Kidney epithelial cell (primary cell): Measurements from ENCODE around the gene IL34. TPM values are rescaled to one million over a fixed set of nuclear protein-coding genes. Genes with fewer than 3 reads are reported as not detected.
"Not testable (repeated sequence)": the region's sequence is repeated elsewhere in the genome, so short reads cannot be mapped to it uniquely, and the experiment has no call there.

ENCODE experiments used
- DNase-seq: peaks from one replicate; pipeline ENCODE4 v3.0.0-alpha.2; 2010; ENCODE audit warnings: low read depth
- H3K27me3 ChIP-seq: 2 replicates; pipeline ENCODE4 v1.6.0; 2011; ENCODE audit warnings: low read length; ENCODE audit not compliant: control insufficient read depth, insufficient read depth
- H3K36me3 ChIP-seq: 2 replicates; pipeline ENCODE4 v1.5.1; 2011; ENCODE audit warnings: low read length; ENCODE audit not compliant: control insufficient read depth, insufficient read depth
- H3K4me3 ChIP-seq: 2 replicates; pipeline ENCODE4 v1.5.1; 2011; ENCODE audit warnings: low read depth, mild to moderate bottlenecking, control low read depth, low read length
- total RNA-seq: library from RNA; depleted of rRNA; stranded (reverse); fragments of >200 nt; gene quantifications from 2 replicates; pipeline ENCODE4 v1.2.3, GENCODE V29; 2015
- TF ChIP-seq, protein P1 (sequence below): IDR thresholded peaks from 2 replicates; pipeline ENCODE4 v1.5.1; 2011; ENCODE audit warnings: mild to moderate bottlenecking, moderate library complexity, low read length, control low read depth, inconsistent platforms; ENCODE audit not compliant: insufficient read depth, poor library complexity, severe bottlenecking

The IL34 gene
- total RNA-seq, 1 donor from 2014 or later = 0.25 TPM

DNA sequence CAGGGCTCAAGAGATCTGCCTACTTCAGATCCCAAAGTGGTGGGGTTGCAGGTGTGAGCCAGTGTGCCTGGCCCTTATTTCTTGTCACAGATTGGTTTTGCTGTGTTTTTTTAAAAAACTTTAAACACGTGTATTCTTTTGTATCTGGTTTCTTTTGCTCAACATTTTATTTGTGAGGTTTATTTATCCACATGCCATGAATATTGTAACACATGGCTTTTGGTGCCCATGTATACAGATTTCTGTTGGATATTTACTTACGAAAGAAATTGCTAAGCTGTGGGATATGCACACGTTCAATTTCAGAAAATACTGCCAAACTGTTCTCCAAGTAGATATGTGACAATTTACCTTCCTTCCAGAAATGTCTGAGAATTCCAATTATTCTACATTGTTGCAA lies 18.7 kb upstream of the IL34 start:
- no peaks in the 10 kb centered on the region for H3K36me3 ChIP-seq
- no peak overlapping the region for H3K4me3 ChIP-seq
- no peaks in the 10 kb centered on the region for H3K27me3 ChIP-seq
- TF ChIP-seq, protein P1, sequence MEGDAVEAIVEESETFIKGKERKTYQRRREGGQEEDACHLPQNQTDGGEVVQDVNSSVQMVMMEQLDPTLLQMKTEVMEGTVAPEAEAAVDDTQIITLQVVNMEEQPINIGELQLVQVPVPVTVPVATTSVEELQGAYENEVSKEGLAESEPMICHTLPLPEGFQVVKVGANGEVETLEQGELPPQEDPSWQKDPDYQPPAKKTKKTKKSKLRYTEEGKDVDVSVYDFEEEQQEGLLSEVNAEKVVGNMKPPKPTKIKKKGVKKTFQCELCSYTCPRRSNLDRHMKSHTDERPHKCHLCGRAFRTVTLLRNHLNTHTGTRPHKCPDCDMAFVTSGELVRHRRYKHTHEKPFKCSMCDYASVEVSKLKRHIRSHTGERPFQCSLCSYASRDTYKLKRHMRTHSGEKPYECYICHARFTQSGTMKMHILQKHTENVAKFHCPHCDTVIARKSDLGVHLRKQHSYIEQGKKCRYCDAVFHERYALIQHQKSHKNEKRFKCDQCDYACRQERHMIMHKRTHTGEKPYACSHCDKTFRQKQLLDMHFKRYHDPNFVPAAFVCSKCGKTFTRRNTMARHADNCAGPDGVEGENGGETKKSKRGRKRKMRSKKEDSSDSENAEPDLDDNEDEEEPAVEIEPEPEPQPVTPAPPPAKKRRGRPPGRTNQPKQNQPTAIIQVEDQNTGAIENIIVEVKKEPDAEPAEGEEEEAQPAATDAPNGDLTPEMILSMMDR = no peak
- no peak for DNase-seq

DNA sequence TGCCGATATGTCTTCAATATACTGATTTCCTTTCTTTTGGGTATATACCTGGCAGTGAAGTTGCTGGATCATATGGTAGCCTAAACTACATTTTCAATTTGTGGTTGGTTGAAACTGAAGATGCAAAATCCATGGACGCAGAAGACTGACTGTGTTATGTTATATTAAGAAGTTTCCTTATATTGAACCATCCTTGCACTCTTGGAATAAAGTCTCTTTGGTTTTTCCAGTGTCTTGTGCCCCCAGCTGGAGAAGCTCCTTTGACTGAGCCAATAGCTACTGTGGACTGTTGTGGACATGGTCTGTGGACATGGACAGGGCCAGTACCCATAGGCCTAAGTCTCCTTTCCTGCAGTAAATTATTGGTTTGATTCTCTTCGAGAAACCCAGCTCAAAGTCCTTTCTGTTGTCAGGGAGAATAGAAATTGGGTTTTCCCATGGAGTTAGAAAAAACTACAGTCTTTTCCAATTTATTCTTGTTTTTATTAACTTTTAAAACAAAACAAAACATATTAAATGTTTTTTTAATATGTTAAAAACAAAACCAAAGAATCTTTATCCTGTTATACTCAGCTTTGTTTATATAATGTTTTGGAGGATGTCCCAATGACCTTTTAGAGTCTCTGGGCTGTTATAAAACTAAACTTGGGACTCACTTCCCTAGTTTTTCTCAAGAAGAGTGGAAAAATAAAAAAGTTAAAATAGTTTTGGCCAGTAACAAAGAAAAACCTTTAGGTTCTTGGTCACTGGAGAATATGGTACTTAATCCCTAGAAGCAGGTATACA lies 15.2 kb upstream of the IL34 start:
- no peaks in the 10 kb centered on the region for H3K36me3 ChIP-seq

DNA sequence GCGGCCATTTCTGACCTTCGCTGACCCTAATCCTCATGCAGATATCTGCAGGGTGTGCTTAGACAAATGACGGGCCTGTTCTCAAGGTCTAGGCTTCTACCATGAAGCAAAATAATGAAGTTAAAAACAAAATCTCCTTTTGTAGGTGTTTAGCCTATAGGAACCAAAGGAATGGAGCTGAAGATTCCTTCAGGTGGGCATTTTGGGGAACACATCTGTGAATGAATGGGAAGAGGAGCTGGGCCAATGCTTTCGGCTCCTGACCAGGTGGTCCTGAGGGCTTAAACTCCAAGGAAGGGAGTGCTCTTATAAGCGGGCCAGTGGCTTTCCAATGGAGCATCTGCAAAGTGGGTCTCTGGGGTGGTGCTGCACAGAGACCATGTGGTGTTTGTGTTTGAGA lies 14.1 kb upstream of the IL34 start:
- H3K27me3 ChIP-seq = no peaks in the 10 kb centered on the region
- no peak overlapping the region for H3K4me3 ChIP-seq
- no peaks in the 10 kb centered on the region for H3K36me3 ChIP-seq
- TF ChIP-seq, protein P1 = no peak
- DNase-seq = no peak

More for the DNA sequence above, 15.2 kb upstream of the IL34 start:
- no peak for DNase-seq
- TF ChIP-seq, protein P1 = no peak
- Histone ChIP-seq H3K4me3 (no peak overlapping the region), H3K27me3 (no peaks in the 10 kb centered on the region)

DNA sequence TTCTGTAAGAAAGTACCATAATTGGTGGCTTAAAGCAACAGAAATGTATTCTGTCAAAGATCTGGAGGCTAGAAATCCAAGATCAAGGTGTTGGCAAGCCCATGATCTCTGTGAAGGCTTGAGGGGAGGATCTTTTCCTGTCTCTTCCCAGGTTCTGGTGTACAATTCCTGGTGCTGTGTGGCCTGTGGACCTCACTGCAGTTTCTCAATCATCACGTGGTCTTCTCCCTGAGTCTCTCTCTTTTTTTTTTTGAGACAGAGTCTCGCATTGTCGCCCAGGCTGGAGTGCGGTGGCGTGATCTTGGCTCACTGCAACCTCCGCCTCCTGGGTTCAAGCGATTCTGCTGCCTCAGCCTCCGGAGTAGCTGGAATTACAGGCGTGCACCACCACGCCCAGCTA lies 12.7 kb upstream of the IL34 start:
- not testable (repeated sequence) for H3K36me3 ChIP-seq, H3K4me3 ChIP-seq, DNase-seq, H3K27me3 ChIP-seq

DNA sequence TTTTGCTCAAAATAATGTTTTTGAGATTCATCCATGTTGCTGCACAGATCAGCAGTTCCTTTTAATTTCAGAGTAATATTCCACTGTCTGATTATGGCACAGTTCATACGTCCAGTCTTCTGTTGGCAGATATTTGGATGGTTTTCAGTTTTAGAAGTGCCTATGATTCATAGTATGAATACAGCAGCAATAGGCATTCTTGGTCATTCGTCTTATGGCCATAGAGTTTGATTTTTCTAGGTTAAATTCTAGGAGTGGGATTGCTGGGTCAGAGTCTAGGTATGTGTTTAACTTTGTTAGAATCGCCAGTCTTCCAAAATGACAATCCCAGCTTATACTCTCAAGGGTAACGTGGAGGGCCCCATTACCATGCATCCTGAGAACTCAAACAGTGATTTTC lies 11.5 kb upstream of the IL34 start:
- no peak for DNase-seq
- TF ChIP-seq, protein P1 = no peak
- Histone ChIP-seq H3K4me3 (no peak overlapping the region), H3K36me3 (no peaks in the 10 kb centered on the region), H3K27me3 (no peaks in the 10 kb centered on the region)

DNA sequence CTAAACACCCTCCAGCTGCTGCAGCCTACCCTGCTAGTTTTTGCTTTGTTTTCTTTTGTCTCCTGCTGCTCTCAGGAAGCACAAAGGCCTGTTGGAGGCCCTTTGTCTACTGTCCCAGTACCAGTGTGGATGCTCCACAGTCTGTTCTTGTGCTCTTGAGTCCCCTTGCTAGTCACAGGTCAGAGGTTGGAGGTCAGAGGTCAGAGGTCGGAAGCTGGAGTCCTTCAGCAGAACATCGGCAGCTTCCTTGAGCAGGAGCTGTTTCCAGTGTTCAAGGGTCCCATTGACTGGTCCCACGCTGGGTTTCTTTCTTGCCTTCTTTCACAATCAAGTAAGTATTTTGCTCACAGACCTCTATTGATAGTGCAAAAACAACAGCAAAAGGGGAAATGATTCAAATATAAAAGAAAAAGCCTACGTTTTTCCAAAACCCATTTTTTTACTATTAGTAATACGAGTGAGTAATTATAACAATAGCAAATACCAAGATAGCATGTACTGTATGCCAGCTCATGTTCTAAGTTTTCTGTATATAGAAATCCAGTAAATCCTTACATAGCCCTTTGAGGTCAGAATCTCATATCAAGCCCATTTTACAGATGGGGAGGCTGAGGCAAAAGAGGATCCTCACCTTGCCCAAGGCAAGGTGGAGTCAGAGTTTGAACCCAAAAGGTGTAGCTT lies 10.9 kb upstream of the IL34 start:
- TF ChIP-seq, protein P1 = no peak

More for the DNA sequence above, 10.9 kb upstream of the IL34 start:
- no peaks in the 10 kb centered on the region for H3K27me3 ChIP-seq
- DNase-seq = no peak
- no peaks in the 10 kb centered on the region for H3K36me3 ChIP-seq
- H3K4me3 ChIP-seq = no peak overlapping the region
